ENCODE results near the gene SULF2. TPM values are rescaled to one million over a fixed set of nuclear protein-coding genes. Genes with fewer than 3 reads are reported as not detected.

SULF2 gene
- total RNA-seq, 1 donor from 2014 or later: 24.0 TPM

DNA sequence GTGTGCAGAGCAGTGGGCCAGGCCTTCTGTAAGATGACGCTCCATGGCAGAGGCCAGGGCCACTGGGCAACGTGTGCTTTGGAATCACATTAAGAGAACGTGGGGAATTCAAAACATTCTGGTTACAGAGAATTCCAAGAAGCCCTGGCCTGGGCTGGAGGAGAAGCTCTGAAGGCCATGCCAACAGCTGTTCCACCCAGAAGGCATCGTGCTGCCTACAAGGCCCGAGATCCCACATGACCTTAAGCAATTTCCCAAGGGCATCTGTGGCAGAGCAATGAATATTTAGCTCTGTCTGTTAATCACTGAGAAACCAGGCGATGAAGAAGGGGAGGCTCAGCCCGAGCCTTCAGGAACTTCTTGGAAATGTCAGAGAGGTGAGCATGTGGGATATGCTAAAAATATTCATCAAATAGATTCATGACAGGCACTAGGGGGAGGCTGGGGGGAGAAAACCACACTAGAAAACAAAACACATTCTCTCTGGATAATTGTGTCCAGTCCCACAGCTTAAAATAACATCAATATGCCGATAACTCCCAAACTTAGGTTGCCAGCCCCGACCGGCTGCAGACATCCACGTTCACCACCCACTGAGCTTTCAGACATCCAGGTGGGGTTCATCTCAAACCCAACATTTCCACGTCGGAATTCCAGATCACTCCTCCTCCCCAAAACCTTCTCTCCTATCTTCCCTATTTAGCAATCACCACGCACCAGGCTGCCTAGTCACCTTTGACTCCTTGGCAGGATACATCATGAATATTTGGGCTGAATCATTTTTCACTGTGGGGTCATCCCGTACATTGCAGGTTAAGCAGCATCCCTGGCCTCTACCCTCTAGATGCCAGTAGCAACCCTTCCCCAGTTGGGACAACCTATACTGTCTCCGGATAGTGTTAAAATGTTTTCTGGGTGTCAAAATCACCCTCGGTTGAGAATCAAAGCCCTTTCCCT, 6.6 kb downstream of the SULF2 start:
- no peaks in the 10 kb centered on the region for H3K9me3 ChIP-seq (ENCODE audit: low read depth)
- H3F3A ChIP-seq (ENCODE audit: low read depth): peaks cover 4% of the 10 kb centered on the region
- Mint-ChIP-seq H3K4me3 (no peak overlapping the region), H3K9me3 (peaks cover 3% of the 10 kb centered on the region), H3K27ac (peak overlapping the region; percentile 25), H3K4me1 (peaks cover 32% of the 10 kb centered on the region), H3K27me3 (ENCODE audit: insufficient read depth, low read depth) (peaks cover 16% of the 10 kb centered on the region), H3K36me3 (no peaks in the 10 kb centered on the region)
- no peak overlapping the region for H3K4me3 ChIP-seq
- no peak overlapping the region for H2AFZ ChIP-seq (replicated peaks)
- peaks cover 10% of the 10 kb centered on the region for H4K20me1 ChIP-seq (ENCODE audit: low read depth)
- peaks cover 11% of the 10 kb centered on the region for H3K4me1 ChIP-seq
- H3K27me3 ChIP-seq: peaks cover 6% of the 10 kb centered on the region
- peaks cover 7% of the 10 kb centered on the region for H3K79me2 ChIP-seq (ENCODE audit: low read depth)
- H3K36me3 ChIP-seq: no peaks in the 10 kb centered on the region
- DNase-seq (ENCODE audit: low spot score): no peak
- no peak overlapping the region for H3K9ac ChIP-seq
- TF ChIP-seq CTCF (IDR thresholded peaks at IDR 0.05): no peak
- TF ChIP-seq EZH2phosphoT487 (IDR thresholded peaks at IDR 0.05): no peak
- no peak for TF ChIP-seq EZH2 (IDR thresholded peaks at IDR 0.05)
- no peak overlapping the region for H3K4me2 ChIP-seq
- H3K27ac ChIP-seq: no peak overlapping the region

- no peak overlapping the region for H3K4me3 ChIP-seq
- no peak for DNase-seq (ENCODE audit: low spot score)
- no peaks in the 10 kb centered on the region for H3K9me3 ChIP-seq (ENCODE audit: low read depth)
- Mint-ChIP-seq H3K4me3 (no peak overlapping the region), H3K27ac (no peak overlapping the region), H3K4me1 (peaks cover 34% of the 10 kb centered on the region), H3K36me3 (no peaks in the 10 kb centered on the region), H3K27me3 (ENCODE audit: insufficient read depth, low read depth) (peaks cover 16% of the 10 kb centered on the region), H3K9me3 (peaks cover 3% of the 10 kb centered on the region)
- no peak for TF ChIP-seq EZH2 (IDR thresholded peaks at IDR 0.05)
- no peak for TF ChIP-seq CTCF (IDR thresholded peaks at IDR 0.05)
- no peak for TF ChIP-seq EZH2phosphoT487 (IDR thresholded peaks at IDR 0.05)
- H2AFZ ChIP-seq (replicated peaks): no peak overlapping the region
- H3K4me1 ChIP-seq: peaks cover 10% of the 10 kb centered on the region
- no peak overlapping the region for H3K9ac ChIP-seq
- H4K20me1 ChIP-seq (ENCODE audit: low read depth): no peaks in the 10 kb centered on the region
- H3K79me2 ChIP-seq (ENCODE audit: low read depth): peaks cover 7% of the 10 kb centered on the region
- no peak overlapping the region for H3K4me2 ChIP-seq
- no peak overlapping the region for H3K27ac ChIP-seq
- no peaks in the 10 kb centered on the region for H3K27me3 ChIP-seq
- H3F3A ChIP-seq (ENCODE audit: low read depth): peaks cover 6% of the 10 kb centered on the region
- no peaks in the 10 kb centered on the region for H3K36me3 ChIP-seq
These were observed 8.1 kb downstream of the SULF2 start for GRCh38 chr20:47777220-47777619.

DNA sequence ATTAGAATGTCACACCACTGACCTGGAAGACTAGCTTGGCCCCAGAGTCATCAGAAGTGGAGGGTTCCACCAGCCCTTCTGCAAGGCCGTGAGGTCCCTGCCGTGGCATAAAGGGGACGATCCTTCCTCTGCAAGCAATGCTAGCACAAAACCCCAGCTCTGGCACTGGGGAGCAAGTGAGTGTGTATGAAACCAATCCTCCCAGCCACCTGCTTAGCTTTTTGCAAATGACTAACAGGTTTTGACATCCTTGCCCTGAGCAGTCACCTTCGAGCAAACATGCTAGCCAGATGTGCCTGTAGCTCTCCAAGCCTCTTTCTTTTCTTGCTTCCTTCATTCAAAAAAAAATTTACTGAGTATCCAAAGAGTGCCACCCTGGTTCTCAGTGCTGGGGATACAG, 8.6 kb downstream of the SULF2 start:
- no peak overlapping the region for H3K4me2 ChIP-seq
- no peak overlapping the region for H3K9ac ChIP-seq
- peaks cover 10% of the 10 kb centered on the region for H3K4me1 ChIP-seq
- peaks cover 7% of the 10 kb centered on the region for H3K79me2 ChIP-seq (ENCODE audit: low read depth)
- no peaks in the 10 kb centered on the region for H3K9me3 ChIP-seq (ENCODE audit: low read depth)
- no peaks in the 10 kb centered on the region for H3K36me3 Mint-ChIP-seq
- no peak overlapping the region for H3K4me3 Mint-ChIP-seq
- H3K9me3 Mint-ChIP-seq: peaks cover 3% of the 10 kb centered on the region
- peaks cover 6% of the 10 kb centered on the region for H3F3A ChIP-seq (ENCODE audit: low read depth)
- no peak overlapping the region for H3K27ac Mint-ChIP-seq
- peaks cover 16% of the 10 kb centered on the region for H3K27me3 Mint-ChIP-seq (ENCODE audit: insufficient read depth, low read depth)
- H3K4me1 Mint-ChIP-seq: peaks cover 31% of the 10 kb centered on the region
- no peaks in the 10 kb centered on the region for H3K27me3 ChIP-seq
- H4K20me1 ChIP-seq (ENCODE audit: low read depth): no peaks in the 10 kb centered on the region
- DNase-seq (ENCODE audit: low spot score): no peak
- H3K36me3 ChIP-seq: no peaks in the 10 kb centered on the region
- H2AFZ ChIP-seq (replicated peaks): no peak overlapping the region
- no peak overlapping the region for H3K27ac ChIP-seq
- no peak overlapping the region for H3K4me3 ChIP-seq
- TF ChIP-seq EZH2phosphoT487 (IDR thresholded peaks at IDR 0.05) (no peak), EZH2 (IDR thresholded peaks at IDR 0.05) (no peak), CTCF (IDR thresholded peaks at IDR 0.05) (no peak)
